Measurements from ENCODE around the gene MOK.

MOK gene

DNA sequence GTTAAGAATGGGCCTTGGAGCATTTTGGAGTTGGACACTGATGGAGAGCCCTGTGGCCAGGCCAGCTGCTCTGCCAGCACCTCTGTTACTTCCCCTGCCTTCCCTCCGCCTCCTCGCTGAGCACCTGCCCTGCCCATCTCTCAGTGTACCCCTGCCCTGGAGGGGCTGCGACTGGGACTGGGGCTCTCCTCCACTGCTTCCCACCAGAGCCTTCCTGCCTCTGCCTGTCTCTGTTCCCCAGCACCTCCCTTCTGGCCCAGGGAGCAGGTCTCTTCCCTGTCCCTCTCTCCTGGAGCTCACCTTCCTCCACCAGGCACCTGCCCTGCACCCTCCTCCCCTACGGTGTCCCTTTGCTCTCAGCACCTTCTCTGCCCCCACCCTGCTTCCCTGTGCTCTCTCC, 103.2 kb downstream of the MOK start:
- no peak for ATAC-seq

DNA sequence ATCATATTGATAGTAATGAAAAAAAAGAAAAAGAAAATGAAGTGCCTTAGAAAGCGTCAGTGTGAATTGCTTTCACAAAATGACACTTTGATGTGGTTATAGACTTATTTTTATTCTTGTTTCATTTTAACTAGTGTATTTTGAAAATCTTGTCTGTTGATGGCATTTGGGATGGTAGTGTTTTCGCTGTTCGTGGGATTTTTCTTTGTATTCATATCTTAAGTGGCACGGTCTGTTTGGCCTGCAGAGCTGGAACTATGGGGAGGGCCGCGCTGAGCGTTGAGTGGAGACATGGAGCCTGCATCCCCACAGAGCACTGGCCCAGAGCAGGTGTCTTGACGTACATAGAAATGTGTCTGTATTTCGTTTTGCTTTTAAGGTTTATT, 103.6 kb downstream of the MOK start:
- peak; percentile 54 to 67 for ATAC-seq

- ATAC-seq, result peak; percentile 15 to 31
Measured at GRCh38 chr14:102200690-102201352, 104.1 kb downstream of the MOK start.

- ATAC-seq, result no peak
Measured at GRCh38 chr14:102197317-102197853, 107.6 kb downstream of the MOK start.

GRCh38 chr14:102196902-102197230, 108.1 kb downstream of the MOK start:
- ATAC-seq, result no peak

- no peak for ATAC-seq
Measured at GRCh38 chr14:102196039-102196901, 108.7 kb downstream of the MOK start.

DNA sequence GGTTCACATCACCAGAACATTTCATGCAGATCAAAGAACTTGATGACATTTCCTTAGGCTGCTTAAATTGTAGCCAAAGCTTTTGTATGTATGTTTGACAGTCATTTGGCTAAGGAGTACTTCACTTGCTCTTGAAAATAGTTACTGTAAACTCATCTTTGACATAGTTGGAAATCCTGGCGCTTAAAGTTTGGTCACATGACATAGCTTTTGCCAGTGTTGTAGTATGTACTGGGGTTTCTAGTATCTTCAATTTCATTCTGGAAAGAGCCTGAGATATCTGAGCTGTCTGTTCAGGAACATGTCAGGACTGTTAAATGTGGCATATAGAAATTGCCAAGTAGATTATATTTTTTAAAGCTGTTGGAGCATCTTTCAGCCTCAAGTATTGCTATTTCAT, 109.5 kb downstream of the MOK start:
- ATAC-seq, result no peak

DNA sequence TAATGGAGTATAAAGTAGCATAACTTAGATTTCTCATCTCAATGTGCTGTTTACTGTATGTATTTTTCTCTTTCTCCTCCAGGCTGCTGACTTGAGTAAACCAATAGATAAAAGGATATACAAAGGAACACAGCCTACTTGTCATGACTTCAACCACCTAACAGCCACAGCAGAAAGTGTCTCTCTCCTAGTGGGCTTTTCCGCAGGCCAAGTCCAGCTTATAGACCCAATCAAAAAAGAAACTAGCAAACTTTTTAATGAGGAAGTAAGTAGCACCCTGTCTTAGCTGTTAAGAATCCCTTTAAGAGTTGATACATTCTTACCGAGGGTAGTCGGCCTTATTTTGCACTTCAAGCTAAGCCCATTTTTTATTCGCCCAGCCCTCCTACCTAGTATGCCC, 110.1 kb downstream of the MOK start:
- no peak for ATAC-seq

DNA sequence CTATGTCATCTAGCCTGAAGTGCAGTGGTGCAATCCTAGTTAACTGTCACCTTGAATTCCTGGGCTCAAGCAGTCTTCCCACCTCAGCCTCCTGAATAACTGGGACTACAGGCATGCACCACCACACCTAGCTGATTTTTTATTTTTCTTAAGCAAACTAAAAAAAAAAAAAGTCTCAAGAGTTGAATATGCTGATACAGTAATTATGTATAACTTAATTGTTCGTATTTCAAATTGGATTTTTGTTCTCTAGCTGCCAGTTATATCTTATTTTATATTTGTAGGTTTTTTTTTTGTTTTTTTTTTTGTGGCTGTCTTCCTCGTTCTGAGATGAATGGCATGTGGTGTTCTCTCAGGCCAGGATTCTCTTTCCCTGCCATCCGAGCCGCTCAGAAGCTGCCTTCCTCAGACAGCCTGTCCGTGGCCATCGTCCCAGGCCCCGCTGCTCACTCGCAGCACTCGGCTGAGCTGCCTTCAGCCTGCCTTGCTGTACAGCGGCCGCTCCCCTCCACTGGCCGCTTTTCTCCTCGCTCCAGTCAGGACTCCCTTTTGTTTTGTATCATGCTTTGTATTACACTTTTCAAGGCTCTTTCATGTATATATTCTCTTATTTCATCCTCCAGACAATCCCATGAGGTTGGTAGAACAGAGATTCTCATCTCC, 112.0 kb downstream of the MOK start:
- ATAC-seq, result no peak

GRCh38 chr14:102189874-102190273, 115.1 kb downstream of the MOK start:
- no peak for ATAC-seq

DNA sequence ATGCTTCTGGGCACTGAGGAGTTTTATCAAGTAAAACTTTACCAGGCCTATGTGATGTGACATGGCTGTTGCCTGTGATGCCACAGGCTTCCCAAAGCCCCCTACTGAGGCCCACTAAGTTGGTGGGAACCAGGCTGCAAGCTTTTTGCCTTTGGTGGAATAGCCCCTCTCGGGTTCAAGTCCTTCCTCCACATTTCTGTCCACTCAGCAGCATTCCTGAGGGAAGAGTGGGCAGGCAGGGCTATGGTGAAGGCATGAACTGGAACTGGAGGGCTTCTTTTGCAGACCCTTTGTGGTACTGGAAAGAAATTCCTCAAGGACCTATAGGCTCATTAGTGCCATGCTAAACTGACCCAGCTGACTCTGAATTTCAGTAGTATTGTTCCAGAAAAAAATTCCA, 116.8 kb downstream of the MOK start:
- no peak for ATAC-seq

- no peak for ATAC-seq
Measured at GRCh38 chr14:102187568-102188001, 117.4 kb downstream of the MOK start.

GRCh38 chr14:102187044-102187443, 117.9 kb downstream of the MOK start:
- ATAC-seq, result no peak

DNA sequence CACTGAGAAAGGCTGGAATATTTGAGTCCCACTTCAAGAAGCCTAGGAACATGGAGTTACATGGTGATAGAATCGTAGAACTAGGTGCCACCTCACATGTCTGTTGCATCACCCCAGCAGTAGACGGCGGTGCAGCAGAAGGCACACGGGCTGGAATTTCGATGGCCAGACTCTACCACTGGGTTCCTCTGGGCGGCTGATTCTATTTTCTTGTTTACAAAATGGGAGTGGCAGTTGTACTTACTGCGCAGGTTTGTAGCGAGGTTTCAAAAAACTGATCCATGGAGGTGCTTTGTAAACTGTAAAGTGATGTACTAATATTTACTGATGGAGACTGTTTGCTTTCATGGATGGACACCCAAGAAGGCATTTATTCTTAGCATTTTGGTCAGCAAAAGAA, 119.6 kb downstream of the MOK start:
- ATAC-seq, result no peak

GRCh38 chr14:102184316-102185035, 120.5 kb downstream of the MOK start:
- peak; percentile 46 to 59 for ATAC-seq

DNA sequence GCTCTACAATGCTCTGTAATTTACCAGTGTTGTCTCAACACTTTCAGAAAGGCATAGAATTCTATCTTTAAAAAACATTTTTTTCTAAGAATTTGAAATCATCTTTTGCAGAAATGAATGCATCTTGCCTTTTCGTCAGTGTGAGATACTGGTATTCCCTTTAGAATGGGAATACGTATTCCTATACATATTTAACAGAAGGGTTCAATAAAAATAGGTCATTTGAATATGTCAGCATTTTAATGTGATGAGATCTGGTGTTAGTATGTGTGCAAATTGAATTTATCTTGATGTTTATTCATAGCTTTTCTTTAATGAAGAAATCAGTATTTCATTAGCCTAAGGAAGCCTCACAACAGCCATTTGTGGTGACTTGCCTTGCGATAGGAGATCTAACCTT, 121.1 kb downstream of the MOK start:
- ATAC-seq, result no peak

- ATAC-seq, result no peak
Measured at GRCh38 chr14:102182936-102183619, 121.9 kb downstream of the MOK start.

- peak; percentile 69 to 84 for ATAC-seq
Measured at GRCh38 chr14:102182190-102182589, 122.8 kb downstream of the MOK start.

- ATAC-seq, result no peak
Measured at GRCh38 chr14:102181187-102181586, 123.8 kb downstream of the MOK start.

DNA sequence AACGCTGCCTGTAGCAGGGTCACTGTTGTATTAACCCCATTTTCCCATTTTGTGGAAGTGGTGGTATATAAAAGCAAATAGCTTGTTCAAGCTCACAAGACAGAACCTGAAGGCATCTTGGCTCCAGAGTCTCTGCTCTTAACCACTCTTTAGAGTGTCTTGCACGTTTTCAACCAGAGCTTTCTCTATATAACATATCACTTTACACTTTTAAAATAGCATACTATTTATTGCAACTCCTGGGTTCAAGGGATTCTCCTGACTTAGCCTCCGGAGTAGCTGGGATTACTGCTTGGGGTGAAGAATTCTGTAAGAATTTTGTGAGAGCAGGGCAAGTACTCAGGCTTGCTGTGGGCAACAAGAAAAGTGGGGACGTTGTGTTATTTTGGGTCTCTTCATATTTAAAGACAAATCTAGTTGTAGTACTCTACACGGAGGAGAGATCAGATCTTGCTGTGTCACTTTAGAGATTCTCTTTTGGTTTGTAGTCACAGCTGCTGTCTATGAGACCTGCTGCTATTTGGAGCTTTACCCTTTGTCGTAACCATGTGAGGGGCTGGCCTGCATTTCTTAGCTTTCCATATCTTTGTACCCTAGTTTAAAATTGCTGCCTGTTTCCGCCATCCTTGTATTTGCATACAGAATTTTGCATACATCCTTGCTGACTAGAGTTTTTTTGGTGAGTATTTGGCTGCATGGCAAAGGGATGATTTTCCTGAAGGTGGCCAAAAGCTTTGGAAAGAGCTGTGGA, 124.5 kb downstream of the MOK start:
- no peak for ATAC-seq
